LNCAP (cell line): ENCODE data around the gene SLTM.

Experiments
- TF ChIP-seq, protein P1 (sequence below): fragments of 450-650 bp; IDR thresholded peaks from 2 replicates; pipeline ENCODE4 v1.5.1; 2017; ENCODE audit warnings: mild to moderate bottlenecking

SLTM gene

DNA sequence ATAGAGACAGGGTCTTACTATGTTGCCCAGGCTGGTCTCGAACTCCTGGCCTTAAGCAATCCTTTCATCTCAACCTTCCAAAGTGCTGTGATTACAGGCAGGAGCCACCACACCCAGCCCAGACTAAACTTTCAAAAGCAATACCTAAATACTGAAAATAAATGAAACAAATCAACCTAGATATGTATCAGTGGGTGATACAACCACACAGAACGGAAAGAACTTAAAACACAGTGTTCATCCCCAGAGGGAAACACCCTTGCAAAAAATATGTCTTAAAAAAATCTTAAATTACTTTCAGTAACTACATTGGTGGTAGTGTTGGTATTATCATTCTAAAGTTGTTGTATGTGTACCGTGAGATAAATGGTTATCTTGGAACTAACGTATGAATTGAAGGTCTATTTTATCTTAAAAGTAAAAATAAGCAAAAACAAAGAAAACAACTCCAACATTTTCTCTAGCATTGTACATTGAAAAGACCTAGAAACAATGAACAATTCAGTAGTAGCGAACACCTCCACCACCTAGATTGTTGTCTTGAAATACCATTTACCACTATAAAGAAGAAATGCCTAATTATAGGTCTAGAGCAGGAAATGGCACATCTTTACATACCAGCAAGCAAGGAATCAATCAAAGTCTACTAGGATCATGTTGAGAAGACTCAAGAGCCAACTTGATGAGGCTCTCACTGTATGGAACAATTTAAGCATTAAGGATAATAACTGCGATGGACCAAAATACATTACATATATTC lies 24.7 kb downstream of the SLTM start:
- TF ChIP-seq, protein P1, sequence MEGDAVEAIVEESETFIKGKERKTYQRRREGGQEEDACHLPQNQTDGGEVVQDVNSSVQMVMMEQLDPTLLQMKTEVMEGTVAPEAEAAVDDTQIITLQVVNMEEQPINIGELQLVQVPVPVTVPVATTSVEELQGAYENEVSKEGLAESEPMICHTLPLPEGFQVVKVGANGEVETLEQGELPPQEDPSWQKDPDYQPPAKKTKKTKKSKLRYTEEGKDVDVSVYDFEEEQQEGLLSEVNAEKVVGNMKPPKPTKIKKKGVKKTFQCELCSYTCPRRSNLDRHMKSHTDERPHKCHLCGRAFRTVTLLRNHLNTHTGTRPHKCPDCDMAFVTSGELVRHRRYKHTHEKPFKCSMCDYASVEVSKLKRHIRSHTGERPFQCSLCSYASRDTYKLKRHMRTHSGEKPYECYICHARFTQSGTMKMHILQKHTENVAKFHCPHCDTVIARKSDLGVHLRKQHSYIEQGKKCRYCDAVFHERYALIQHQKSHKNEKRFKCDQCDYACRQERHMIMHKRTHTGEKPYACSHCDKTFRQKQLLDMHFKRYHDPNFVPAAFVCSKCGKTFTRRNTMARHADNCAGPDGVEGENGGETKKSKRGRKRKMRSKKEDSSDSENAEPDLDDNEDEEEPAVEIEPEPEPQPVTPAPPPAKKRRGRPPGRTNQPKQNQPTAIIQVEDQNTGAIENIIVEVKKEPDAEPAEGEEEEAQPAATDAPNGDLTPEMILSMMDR = no peak

DNA sequence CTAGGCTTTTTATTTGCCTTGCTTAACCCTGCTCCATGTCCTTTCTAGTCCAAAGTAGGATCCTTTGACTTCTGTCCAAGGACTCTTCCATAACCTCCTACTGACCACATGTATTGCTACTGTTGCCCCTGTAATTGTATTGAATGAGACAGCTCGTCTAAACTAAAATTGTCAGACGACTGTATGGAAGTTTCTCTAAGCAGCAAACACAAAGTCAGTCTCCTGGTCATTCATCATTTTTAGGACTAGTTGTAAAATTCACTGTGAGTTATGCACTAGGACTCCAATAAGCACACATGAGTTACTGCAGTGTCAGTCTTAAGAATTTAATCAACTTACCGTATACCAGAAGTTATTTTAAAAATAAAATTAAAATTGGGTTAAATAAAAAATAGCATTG lies 32.8 kb downstream of the SLTM start:
- TF ChIP-seq, protein P1 = no peak

DNA sequence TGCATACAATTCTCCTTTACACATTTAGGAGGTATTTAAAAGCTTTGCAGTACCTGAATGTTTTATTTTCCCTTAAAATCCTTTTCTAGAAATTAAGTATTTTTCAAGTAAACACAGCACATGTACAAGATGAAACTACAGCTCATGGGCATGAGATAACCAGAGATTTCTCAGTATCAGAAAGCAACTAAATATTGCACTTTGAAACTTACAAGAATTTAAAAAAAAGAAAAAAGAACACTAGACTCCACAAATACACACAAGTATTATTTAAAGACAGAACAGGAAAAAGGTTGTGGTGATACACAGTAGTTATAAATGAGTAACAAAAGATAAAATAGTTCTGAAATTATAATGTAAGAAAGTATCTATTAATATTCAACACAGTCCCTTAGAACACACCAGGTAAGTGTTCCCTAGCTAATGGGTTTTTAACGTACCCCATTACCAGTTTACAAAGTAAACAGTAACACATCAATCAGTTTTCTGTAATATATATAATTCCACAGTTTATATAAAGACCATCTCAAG lies 35.3 kb downstream of the SLTM start:
- TF ChIP-seq, protein P1 = no peak

DNA sequence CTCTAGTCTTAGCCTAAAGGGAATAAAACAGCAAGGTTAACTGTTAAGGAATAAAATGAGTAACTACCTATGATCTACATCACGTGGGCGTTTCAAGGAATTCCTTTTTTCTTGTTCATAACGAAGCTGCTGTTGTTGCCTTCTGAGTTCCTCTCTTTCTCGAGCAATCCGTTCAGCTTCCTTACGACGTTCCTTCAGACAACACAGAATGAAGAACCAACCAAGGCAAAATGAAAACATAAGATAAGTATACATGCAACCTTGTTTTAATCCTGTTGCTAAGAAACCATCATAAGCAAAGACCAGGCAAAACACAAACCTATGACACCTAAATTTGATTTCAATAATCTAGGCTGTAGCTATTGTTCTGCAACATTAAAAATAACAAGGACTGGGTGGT lies 44.1 kb downstream of the SLTM start:
- TF ChIP-seq, protein P1 = no peak

DNA sequence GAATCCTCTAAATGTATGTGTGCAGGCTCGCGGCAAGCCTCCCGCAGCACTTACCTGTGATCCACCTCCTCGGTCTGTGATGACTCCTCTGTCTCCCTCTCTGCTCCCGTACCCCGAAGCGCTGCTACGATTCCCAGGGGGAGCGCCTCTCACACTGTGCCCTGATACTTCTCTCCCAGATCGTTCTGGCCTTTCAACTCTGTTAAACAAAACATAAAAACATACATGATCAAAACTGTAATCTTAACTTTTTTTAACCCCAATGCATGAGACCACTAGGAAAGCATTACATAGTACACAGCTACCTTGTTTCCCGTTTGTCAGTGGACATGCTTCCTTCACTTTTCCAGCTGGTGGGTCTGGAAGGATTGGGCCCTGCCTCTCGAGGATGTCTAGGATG lies 46.6 kb downstream of the SLTM start:
- TF ChIP-seq, protein P1 = no peak

DNA sequence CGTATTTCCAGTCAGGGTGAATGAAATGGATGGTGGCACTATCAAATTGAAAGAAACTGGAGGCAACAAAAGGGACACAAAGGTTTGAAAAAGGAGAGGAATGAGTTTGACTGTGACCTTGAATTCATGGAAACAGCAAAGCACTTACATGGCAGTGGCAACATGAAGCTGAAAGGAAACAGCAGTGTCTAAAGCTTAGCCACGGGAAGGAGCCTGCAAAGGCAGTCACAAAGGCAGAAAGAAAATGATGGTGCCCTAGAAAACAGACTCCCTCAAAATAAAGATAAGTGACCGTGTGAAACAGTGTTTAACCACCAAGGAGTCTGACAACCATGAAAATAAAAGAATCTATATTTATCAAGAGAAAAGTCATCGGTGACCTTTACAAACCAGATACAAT lies 51.2 kb downstream of the SLTM start:
- TF ChIP-seq, protein P1 = no peak

DNA sequence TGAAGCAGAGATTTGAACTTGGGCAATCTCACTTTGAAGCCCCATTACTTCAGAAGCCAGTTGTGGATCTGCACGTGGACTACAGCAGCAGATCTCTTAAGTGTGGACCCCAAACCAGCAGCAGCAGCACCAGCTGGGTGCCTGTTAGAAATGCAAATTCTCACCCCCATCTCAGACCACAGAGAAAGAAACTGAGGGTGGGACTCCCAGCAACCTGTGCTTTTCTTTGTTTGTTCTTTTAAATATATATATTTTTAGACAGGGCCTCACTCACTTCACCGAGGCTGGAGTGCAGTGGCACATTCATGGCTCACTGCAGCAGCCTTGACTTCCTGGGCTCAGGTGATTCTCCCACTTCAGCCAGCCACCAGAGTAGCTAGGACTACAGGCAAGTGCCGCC lies 53.2 kb downstream of the SLTM start:
- TF ChIP-seq, protein P1 = no peak
